ENCODE results near the gene PHKB.

GRCh38 chr16:47734081-47734857 is 273.1 kb downstream of the PHKB start:
- TF ChIP-seq POLR2AphosphoS5 (IDR thresholded peaks at IDR 0.05): no peak
- TF ChIP-seq CTCF (IDR thresholded peaks at IDR 0.05): no peak
